ENCODE measurements around the gene SEC31A. TPM values are rescaled to one million over a fixed set of nuclear protein-coding genes. Genes with fewer than 3 reads are reported as not detected.
"Not testable (repeated sequence)": the region's sequence is repeated elsewhere in the genome, so short reads cannot be mapped to it uniquely, and the experiment has no call there.

The SEC31A gene
- total RNA-seq, 4 donors from 2014 or later: 133 to 299 (median 161) TPM

DNA sequence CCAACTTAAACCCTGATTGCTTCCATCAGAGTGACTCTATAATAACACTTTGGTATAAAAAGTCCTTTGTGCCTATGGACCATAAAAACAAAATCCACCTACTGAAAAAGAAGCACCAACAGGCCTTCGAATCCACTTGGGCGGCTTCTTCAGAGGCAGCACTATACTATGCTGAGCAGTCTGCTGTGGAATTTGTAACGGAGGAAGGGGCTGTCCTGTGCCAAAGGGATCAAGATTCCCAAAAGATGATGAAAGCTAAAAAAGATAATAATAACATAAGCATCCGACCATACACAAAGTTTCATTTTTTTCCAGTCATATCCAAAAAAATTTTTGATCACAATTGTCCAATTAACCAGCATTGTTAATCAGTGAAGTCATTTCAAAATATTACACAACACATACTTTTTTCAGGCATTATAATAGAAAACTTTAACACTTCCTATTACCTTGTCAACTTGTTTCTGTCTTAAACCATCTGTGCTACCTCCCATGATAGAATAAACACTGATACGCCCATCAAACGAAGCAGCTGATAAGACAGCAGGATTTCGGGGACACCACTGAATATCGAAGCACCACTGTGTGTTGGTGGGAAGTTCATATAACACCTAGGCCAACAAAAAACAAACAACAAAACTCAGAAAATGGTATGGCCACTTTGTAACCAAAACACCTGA is 24.1 kb downstream of the SEC31A start:
- Histone ChIP-seq H3K27ac (no peak overlapping the region), H3K4me3 (no peak overlapping the region), H3K4me1 (peaks cover 6% of the 10 kb centered on the region), H3K36me3 (peaks cover 89% of the 10 kb centered on the region), H3K27me3 (no peaks in the 10 kb centered on the region), H3K9me3 (no peaks in the 10 kb centered on the region)
- WGBS: 89% methylated on average over 8 of the region's 8 CpGs
- no peak for DNase-seq (ENCODE audit: low spot score in 2 of 2)
- TF ChIP-seq POLR2A (IDR thresholded peaks at IDR 0.05): no peak
- TF ChIP-seq POLR2AphosphoS5 (IDR thresholded peaks at IDR 0.05): no peak
- TF ChIP-seq, protein P1, sequence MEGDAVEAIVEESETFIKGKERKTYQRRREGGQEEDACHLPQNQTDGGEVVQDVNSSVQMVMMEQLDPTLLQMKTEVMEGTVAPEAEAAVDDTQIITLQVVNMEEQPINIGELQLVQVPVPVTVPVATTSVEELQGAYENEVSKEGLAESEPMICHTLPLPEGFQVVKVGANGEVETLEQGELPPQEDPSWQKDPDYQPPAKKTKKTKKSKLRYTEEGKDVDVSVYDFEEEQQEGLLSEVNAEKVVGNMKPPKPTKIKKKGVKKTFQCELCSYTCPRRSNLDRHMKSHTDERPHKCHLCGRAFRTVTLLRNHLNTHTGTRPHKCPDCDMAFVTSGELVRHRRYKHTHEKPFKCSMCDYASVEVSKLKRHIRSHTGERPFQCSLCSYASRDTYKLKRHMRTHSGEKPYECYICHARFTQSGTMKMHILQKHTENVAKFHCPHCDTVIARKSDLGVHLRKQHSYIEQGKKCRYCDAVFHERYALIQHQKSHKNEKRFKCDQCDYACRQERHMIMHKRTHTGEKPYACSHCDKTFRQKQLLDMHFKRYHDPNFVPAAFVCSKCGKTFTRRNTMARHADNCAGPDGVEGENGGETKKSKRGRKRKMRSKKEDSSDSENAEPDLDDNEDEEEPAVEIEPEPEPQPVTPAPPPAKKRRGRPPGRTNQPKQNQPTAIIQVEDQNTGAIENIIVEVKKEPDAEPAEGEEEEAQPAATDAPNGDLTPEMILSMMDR (IDR thresholded peaks at IDR 0.05): no peak

DNA sequence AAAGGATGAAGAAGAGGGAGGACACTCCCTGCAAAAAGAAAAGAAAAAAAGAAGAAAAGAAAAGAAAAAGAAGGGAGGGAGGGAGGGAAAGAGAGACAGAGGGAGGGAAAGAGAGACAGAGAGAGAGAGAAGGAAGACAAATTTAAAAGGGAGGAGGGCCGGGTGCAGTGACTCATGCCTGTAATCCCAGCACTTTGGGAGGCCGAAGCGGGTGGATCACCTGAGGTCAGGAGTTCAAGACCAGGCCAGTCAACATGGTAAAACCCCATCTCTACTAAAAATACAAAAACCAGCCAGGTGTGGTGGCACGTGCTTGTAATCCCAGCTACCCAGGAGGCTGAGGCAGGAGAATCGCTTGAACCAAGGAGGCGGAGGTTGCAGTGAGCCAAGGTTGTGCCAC is 24.9 kb downstream of the SEC31A start:
- WGBS: 58% methylated on average over 6 of the region's 6 CpGs
- Histone ChIP-seq H3K36me3 (peaks cover 84% of the 10 kb centered on the region), H3K27ac (peak overlapping the region; percentile 44)
- H3K4me1 ChIP-seq; H3K27me3 ChIP-seq; H3K4me3 ChIP-seq; DNase-seq (ENCODE audit: low spot score in 2 of 2); H3K9me3 ChIP-seq: not testable (repeated sequence)

DNA sequence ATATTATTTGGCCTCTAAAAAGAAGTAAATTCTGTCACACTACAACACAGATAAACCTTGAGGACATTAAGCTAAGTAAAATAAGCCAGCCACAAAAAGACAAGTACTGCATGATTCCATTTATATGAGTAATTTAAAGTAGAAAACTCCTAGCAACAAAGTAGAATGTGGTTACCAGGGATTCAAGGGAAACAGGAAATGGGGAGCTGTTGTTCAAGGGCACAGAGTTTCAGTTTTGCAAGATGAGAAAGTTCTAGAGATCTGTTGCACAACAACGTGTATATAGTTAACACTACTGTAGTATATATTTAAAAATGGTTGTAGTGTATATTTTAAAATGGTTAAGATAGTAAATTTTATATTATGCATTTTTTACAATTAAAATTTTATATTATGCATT is 25.4 kb downstream of the SEC31A start:
- H3K4me3 ChIP-seq: no peak overlapping the region
- no peak for TF ChIP-seq POLR2AphosphoS5 (IDR thresholded peaks at IDR 0.05)
- TF ChIP-seq EP300 (IDR thresholded peaks at IDR 0.05): no peak
- TF ChIP-seq, protein P1 (IDR thresholded peaks at IDR 0.05): no peak
- no peak for TF ChIP-seq POLR2A (IDR thresholded peaks at IDR 0.05)
- no peaks in the 10 kb centered on the region for H3K27me3 ChIP-seq
- peaks cover 79% of the 10 kb centered on the region for H3K36me3 ChIP-seq
- H3K27ac ChIP-seq: peak overlapping the region; percentile 8
- H3K9me3 ChIP-seq: no peaks in the 10 kb centered on the region
- WGBS: 16% methylated on average over 1 of the region's 1 CpG
- no peak for DNase-seq (ENCODE audit: low spot score in 2 of 2)
- peaks cover 6% of the 10 kb centered on the region for H3K4me1 ChIP-seq

DNA sequence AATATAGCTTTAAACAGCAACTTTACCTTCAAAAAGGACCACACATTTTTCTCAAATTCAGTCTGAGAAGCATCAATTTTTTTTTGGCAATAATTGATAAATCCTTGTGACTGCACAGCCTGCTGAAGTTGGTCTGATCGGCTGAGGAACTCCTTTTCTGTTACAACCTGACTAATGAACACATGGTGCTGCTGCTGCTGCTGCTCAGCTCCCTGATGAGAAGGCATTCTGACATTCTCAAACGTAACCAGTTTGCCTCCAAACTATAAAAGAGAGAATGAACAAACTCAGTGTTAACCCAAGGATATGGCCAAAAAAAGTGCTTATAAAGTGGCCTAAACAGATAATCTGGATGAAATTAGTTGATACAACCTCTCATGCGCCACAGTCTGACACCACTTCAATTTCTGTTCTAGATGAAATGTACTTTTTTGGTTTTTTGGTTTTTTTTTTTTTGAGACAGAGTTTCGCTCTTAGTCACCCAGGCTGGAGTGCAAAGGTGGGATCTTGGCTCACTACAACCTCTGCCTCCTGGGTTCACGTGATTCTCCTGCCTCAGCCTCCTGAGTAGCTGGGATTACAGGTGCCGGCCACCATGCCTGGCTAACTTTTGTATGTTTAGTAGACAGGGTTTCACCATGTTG is 26.5 kb downstream of the SEC31A start:
- Histone ChIP-seq H3K4me1 (peaks cover 6% of the 10 kb centered on the region), H3K27ac (peak overlapping the region; percentile 8), H3K9me3 (no peaks in the 10 kb centered on the region), H3K4me3 (no peak overlapping the region), H3K27me3 (no peaks in the 10 kb centered on the region), H3K36me3 (peaks cover 71% of the 10 kb centered on the region)
- WGBS: 89% methylated on average over 6 of the region's 6 CpGs
- no peak for DNase-seq (ENCODE audit: low spot score in 2 of 2)
- TF ChIP-seq, protein P1 (IDR thresholded peaks at IDR 0.05): no peak
- TF ChIP-seq EP300 (IDR thresholded peaks at IDR 0.05): no peak
- TF ChIP-seq POLR2A (IDR thresholded peaks at IDR 0.05): no peak
- no peak for TF ChIP-seq POLR2AphosphoS5 (IDR thresholded peaks at IDR 0.05)

DNA sequence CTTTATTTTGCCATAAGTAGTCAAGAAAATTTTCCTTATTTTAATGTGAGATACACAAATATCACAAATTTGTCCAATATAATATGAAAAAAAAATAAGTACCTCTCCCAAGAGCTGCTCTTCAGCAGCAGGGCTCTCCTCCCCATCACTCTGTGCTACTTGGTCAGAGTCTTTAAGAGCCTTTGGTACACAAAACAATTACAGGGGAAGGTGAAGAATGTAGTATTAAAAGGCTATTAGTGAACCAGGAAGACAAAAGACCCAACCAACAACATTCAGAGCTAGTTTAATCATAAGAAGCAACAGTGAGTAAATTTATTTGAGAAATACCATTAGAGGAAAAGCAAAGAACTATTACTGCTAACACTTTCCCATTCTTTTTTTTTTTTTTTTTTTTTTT is 29.4 kb downstream of the SEC31A start:
- Histone ChIP-seq H3K4me3 (no peak overlapping the region), H3K27ac (no peak overlapping the region), H3K36me3 (peaks cover 60% of the 10 kb centered on the region), H3K4me1 (peaks cover 6% of the 10 kb centered on the region), H3K27me3 (no peaks in the 10 kb centered on the region), H3K9me3 (no peaks in the 10 kb centered on the region)
- TF ChIP-seq POLR2A (IDR thresholded peaks at IDR 0.05): no peak
- no peak for TF ChIP-seq POLR2AphosphoS5 (IDR thresholded peaks at IDR 0.05)
- TF ChIP-seq EP300 (IDR thresholded peaks at IDR 0.05): no peak
- TF ChIP-seq, protein P1 (IDR thresholded peaks at IDR 0.05): no peak
- DNase-seq (ENCODE audit: low spot score in 2 of 2): no peak

DNA sequence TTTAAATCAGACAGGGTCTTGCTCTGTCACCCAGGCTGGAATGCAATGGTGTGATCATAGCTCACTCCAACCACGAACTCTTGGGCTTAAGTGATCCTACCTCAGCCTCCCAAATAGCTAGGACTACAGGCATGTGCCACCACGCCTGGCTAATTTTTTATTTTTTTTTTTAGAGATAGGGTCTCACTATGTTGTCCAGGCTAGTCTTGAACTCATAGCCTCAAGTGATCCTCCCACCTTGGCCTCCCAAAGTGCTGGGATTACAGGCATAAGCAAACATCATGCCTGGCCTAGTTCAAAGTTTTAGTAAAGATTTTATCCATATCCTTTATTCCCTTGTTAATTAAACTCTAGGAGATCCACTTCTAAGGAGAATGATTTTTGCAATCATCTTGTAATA is 30.5 kb downstream of the SEC31A start:
- not testable (repeated sequence) for DNase-seq (ENCODE audit: low spot score in 2 of 2); H3K27ac ChIP-seq; H3K4me1 ChIP-seq; H3K4me3 ChIP-seq; H3K27me3 ChIP-seq; H3K9me3 ChIP-seq
- H3K36me3 ChIP-seq: peaks cover 63% of the 10 kb centered on the region
- WGBS: 92% methylated on average over 2 of the region's 2 CpGs
